ENCODE data around the gene PEMT.

The PEMT gene

DNA sequence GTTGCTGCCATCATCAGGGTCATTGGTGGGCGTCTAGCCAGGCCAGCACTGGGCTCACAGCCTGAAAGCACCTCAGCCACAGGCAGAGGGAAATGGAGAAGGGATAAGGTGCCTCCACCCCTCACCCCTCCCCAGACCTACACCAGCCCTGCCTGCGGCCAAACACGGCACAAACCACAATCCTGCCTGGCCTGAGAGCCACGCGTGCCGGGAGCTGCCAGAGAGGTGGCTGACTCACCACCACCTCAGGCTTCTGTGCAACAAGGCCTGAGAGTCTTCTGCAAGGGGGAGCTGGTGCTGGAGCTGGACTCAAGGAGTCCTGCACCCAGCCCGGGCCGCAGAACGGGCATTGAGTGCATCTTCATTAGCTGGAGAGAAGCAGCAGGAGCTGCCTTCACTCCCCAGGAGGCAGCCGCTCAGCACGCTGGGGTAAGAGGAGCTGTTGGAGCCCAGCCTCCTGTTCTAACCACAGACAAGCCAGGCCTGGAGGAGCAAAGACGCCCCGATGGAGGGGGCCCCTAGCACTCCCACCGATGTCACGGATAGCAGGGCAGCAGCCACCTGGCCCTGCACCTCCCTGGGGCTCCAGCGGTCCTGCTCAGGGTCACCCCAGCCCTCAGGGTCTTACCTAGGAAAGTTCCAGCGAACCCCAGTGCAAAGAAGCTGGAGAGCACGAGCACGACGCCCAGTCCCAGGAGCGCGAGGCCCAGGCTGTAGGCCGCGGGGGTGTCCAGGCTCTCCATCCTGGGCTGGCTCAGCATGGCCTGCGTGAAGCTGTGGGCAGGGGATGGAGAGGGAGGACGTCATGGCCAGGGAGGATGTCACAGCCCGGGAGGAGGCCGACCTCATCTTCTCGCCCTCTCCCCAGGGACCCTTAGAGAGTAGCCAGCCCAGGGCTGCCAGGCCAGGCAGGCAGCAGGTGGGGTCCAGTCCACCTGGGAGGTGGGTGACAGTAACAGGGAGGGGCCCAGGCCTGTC lies 79.3 kb downstream of the PEMT start:
- no peak for DNase-seq

DNA sequence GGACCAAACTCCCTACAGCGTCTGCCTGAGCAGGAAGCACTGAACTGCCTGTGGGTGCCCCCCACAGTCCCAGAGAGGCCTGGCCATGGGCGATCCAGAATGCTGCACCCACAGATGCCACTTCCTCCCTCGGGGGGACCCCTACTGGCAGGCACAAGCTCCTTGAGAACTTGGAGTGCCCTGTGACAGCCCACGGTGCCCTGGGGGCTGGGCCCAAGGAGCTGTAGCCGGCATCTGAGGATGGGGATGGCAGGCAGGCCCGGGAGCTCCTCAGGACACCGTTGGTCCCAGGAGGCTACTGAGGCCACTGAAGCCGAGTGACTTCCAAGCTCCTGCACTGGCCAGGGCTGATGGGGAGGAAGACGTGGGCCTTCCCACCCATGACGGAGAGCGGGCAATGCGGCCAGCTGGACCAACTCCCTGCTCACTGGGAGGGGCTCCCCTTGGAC lies 80.2 kb downstream of the PEMT start:
- no peak for DNase-seq

DNA sequence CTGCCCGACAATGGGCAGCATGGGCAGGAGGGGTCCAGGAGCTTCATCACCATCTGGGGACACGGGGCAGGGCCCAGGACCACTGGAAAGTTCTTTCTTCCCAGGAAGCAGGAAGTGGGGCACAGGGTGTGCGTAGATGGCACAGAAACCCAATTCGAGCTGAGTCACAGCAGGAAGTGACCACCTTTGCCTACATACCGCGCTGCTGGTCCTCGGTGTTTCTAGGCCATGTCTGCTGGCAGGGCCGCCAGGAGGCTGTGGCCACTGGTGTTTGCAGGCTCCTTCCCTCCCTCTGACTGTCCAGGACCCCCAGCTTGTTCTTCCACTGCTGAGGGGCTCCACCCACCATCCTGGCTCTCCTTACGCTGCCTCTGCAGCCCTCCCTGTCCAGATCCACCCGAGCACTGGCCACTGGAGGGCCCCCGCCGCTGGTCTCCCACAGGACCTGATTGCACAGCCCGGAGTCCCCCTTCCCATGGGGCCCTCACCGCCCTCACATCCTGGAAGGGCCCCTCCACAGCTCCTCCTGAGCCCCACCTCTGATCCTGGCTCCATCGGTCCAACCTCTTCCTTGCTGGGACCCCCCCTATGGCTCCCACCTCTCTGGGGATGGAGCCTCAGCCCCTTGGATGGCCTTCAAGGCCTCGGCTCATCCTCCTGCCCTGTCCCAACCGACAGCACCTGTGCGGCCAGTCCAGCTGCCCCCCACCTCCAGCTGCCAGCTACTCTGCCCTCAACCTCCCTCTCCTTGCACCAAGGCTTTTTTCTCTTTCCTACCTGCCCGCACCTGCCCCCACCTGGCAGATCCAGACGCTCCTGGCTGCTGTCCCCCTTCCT lies 80.8 kb downstream of the PEMT start:
- no peak for DNase-seq

DNA sequence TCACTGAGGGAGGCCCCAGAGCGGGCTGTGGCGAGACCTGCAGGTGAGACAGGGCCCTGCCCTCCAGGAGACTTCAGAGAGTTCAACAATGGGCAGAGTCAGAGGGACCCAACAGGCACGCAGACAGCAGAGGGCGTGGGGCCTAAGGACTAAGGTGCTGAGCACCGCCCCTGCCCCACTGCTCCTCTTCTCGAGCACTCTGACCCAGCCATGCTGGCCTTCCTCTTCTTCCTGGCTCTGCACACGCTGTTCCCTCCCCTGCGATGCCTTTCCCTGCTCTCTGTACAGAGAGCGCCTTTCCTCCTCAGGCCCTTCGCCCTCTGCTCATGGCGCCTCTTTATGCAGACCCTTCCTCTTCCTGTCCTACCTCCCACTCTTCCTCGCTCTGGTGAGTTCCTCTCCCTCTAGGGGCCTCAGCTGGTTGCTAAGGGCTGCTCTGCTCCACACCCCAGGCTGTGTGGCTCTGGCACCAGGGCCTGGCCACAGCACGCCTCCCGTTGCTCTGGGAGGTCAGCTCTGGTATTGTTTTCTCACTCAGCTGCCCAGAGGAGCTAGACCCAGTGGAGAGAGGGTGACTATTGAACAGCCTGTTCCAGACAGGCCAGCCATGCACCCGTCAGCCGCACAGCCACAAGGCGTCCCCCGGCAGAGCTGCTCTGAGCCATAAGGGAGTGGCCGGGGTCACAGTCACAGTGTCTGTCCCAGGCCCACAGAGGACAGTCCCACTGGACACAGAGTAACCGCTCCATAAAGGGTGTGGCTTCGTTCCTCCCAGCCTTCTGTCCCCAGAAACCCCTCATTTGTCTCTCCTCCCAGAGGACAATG lies 81.7 kb downstream of the PEMT start:
- DNase-seq, result no peak

DNA sequence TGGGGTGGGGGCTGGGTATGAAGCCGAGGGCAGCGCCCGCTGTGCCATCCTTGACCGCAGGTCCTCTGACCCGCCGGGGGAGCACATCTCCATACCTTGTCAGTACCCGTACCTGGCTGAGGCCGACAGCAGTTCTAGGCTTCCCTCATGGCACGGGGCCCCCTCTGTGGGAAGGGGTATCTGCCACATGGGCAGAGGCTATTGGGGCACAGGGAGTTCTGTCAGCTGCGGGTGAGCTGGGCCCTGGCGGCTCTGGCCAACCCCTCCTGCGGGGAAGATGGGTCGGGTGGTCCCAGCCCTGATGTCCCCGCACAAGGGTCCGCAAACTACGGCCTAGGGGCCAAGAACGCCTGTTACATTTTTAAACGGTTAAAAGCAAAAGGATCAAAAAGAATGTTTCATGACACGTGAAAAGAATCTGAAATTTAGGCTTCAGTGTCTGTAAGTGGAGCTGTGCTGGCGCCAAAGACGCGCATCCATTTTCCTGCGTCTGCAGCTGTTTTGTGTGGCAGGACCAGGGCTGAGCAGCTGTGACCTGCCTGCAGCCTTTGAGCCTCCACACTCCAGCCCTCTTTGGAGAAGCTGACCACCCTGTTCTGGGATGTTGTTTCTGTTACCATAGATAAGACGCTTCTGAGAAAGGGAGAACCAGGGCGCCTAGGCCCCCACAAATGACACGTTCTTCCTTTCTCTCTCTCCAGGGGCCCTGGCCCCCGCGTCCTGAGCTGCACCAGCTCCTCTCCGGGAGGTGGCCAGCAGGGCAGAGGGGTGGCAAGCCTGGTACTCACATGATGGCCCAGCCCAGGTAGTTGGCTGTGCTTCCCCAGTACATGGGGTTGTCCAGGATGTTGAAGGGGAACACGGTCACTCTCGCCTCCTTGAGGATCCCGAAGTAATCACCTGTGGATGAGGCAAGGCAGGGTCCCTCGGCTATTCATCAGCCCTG lies 82.6 kb downstream of the PEMT start:
- no peak for DNase-seq

DNA sequence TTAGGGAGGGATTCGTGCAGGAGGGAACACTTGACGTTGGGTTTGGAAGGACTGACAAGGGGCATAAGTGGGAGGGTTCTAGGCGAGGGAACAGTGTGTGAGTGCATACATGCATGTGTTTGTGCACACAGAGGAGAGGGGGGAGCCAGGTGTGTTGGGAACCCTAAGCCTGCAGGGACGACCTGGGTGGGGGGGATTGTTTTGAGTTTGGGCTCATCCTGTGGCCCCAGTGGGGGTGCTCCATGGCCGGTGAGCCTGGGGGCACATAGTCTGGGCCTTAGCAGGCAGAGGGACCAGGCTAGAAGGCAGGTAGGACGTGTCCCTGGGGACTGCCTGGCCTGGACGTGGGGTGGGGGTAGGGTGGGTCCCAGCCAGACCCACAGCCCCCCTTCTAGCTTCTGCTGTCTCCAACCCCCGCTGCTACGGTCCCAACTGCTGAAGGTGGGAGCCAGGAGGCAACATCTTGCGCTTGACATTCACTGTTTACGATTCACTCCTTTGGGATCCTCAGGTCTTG lies 83.4 kb downstream of the PEMT start:
- DNase-seq, result no peak

DNA sequence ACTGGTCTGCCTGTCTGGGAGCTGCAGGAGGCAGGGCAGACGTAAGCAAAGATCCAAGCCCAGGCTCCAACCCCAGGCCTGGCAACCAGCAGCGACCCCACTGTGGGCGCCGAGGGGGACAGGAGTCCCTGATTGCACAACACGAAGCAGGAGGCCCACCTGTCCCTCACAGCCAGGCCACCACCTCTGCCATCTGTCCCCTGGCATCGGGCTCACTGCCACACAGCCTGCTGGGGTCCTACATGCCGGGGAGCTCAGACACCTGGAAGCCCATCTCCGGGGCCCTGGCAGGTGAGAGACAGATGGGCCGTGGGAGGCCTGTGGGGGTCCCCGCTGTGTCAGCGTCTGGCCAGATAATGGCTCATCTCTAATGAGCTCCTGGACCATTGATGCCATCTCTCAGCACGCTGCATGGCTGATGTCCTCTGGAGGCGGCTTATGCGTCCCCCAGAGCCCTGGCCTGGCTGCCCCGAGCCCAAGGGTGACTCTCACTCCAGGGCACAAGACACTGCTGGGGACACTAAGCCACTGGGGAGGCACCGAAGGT lies 84.0 kb downstream of the PEMT start:
- peak; percentile 43 for DNase-seq

DNA sequence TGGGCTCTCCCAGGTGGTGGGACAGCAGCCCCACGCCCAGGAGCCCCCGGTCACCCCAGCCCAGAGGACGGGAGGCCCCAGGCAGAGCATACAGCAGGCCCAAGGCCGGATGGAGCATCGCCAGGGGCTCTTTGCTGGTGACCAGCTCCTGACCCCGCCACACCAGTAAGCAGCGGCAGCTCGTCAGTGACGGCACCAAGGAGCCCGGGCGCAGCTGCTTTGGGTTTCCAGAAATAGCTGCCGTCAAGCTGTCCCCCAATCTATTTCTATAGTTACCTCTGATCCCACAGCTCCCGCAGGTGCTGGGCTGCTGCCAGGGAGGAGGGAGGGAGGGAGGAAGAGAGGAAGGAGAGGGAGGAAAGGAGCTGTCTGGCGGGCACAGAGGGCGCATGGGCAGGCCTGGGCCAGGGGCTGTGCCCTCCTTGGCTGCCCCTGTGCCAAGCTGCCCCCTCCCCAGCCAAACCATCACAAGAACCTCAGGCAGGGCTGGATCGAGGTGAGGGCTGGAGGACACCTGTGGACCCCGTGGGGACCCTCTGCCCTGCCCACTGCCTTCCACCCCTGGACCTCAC lies 84.5 kb downstream of the PEMT start:
- DNase-seq, result peak; percentile 23

DNA sequence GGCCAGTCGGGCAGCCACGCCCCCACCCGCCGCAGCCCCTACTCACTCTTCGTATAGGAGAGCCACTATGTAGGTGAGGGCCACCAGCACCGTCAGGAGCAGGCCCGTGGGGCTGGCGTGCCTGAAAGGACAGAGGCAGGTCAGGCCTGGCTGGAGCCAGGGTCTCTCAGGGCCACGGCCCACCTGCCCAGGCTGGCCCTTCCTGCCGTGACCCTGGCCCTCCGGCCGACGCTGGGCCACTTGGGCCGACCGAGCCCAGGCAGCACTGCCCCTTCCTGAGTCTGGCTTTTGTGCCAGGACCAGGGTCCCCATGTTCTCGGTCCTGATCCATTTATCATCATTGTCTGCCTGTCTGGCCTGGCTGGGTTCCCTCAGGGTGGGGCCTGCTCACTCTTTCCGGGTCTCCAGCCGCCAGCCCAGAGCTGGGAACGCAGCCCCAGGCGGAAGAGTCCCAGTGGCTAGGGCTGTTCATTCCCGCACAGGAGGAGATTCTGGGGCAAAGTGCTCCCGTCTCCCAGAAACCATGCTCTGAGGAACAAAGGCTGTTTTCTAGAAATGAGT lies 85.2 kb downstream of the PEMT start:
- DNase-seq, result no peak

DNA sequence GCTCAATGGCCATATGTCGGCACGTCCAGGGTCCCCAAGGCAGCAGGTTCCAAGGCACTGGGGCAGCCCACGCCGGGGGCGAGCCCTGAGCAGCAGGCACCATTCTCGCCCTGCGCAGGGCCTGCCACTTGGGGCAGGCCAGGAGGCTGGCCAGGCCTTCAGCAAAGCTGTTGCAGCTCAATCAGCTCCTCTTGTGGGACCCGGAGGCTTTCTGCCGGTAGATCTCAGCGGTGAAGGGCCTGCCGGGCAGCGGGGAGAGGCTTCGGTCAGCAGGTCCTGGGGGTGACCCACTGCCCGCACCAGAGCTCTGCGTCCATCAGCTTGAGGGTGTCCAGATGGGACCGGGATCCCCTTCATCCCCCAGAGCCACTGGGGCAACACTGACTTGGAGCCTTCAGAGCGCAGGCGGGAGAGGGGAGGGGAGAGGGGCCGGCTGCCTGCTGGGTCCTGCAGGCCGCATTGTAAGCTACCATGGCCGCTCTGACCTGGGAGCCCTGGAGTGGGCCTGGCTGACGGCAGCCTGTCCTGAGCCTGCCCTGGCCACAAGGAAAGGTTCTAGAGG lies 85.8 kb downstream of the PEMT start:
- no peak for DNase-seq

DNA sequence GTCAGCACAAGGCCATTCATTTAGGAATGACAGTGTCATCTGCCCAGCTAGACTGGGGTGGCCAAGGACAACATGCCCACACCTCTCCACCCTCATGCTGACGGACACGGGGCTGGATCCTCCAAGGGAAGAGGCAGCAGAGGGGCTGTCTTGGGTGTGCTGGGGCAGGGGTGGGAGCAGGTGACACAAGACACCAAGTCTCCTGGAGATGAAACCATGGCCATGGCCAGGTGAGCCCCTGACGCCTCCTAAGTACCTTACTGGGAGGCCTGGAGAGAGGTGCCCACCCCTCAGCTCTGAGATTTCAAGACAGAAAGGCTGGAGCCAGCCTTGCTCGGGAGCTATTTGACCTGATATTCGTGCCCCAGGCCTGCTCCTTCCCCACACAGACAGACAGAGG lies 86.4 kb downstream of the PEMT start:
- DNase-seq, result no peak

DNA sequence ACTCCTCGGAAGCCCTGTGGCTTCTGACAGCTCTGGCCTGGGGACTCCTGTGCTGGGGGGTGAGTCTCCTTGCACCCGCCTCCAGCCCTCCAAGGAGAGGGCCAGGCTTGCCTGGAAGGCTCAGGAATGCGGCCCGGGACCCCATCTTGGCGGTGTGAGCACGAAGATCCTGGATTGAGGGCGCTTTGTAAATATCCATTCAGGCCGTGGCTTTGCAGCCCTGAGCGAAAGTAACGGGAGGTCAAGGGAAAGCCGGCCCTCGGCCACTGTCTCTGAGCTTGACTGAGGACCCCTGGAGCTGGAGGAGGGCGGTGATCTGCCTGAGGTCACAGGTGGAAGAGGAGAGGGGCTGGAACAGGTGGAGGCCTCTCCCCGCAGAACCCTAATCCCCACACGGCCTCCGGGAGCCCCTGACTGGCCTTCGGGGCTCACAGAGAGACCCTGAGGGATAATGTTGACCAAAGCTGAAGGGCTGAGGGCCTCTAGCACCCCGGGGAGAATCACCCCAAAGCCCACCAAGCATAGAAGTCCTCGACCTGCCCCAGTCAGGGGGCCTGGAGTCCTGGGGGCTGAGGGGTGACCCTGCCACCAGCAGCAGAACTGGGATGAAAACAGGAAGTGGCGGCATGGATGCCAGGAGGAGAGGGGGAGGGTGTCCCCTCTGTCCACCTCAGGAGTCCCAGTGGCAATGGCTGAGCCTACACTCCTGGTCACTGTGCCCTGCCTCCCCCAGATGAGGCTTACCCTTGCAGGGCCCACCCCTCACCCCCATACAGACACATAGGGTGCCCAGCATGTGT lies 87.0 kb downstream of the PEMT start:
- no peak for DNase-seq

DNA sequence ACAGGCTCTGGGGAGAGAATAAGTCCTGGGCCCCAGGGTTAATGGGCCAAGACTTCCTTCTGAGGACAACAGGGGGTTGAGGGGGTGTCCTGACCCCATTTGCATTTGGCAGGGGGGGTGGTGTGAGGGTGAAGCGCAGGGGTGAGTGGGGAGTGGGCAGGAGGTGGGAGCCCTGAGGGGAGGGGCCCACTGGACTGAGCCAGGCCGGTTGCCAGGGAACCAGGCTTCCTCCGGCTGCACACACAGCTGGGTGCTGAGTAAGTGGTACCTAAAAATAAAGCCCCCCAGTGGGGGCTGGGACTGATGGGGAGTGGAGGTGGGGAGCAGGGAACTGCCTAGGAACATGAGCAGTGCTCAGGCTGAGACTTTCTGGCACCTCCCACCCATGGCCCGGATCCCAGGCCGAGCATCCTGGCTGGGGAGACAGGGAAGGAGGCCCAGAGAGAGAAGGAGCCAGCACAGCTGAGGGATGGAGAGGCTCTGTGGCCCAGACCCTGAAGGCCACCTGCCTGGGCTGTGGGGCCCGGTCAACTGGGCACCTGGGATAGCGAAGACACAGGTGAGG lies 87.9 kb downstream of the PEMT start:
- DNase-seq, result no peak

DNA sequence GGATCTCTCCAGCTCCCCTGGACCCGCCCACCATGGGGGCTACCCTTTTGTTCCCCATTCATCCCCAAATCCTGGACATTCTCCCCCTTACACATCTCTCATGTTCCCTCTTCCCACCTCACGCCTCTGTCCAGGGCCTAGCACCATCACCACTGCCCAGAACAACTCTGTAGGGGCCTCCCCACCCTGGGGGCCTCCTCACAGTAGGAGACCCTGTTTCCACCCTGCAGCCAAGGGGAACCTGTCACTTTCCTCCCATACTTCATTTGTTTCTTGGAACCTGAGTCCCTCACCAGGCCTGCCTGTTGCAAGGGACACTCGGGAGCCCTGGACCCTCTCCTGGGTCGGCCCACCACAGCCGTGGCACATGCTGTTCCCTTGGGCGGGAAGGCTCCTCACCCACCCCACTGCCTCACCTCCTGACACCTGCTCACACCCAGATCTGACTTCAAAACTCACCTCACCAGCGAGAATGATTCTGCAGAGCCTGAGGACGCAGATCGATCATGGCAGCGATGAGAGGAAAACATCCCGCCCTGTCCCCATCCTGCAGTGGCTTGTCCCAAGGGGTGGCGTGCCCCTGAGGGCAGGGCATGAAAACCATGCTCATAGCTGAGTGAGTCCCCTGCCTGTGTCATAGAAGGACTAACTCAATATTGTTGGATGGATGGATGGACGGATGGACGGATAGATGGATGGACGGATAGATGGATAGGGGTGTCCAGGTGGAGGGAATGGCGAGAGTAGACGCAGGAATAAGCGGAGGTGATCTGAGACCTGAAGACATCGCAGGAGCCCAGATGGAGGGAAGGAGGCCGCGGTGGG lies 88.6 kb downstream of the PEMT start:
- no peak for DNase-seq

DNA sequence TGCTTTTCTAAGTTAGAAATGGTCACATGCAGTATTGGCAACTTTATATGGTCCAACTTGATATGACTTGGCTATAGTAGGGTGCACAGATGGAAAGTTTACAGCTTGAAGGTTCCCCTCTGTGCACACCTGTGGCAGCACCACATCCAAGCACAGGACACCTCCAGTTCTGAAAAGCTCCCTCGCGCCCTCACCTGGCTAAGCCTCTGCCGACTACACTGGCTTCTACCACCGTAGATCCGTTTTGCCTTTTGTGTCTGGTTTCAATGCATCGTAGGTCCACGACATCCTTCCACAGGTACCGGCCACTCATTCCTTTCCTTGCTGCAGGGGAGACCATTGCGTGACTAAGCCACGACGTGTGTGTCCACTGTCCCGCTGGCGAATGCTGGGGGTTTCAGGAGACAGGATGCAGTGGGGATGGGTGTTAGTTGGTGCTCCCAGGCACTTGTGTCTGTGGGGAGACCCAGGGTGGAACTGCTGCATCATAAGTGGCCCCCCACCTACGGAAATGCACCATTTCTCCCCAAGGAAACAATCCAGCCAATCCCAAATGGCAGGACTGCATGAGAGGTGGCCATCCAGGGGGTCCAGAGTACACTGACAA lies 90.4 kb downstream of the PEMT start:
- no peak for DNase-seq

DNA sequence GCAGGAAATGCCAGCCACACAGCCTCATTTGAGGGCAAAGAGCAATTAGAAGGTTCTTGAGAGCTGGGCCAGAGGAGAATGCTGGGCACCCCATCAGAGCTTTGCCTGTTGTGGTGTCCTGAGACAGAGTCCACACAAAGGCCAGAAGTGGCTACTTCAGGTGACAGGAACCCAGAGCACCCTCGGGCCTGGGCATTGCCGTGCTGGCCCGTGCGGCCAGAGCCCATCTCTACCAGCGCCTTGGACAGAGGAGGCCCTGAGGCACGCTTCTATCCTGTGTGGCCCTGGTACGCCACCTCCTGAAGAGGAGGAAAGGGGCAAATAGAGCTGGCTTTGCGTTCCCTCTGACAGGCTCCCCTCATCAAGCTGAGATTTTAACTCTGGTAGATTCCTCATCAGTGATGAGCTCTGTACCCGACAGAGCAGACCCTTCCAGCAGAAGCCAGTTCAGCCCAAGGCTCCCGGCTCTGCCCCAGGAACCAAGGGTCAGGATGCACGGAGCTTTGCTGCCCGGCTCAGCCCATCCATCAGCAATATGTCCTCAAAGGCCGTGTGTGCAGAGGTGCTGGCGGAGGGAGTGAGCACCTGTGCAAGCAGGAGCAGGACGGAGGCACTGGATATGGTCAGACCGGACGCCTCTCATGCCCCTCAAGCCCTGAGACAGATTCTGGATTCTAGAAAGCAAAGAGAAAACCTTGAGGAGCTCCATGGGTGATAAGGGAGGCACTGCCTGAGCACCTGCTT lies 91.9 kb downstream of the PEMT start:
- no peak for DNase-seq
